GM18873 (cell line): ENCODE data around the gene ALKBH1.
"Not testable (repeated sequence)": the region's sequence is repeated elsewhere in the genome, so short reads cannot be mapped to it uniquely, and the experiment has no call there.

Source experiments
- ATAC-seq: cut with Tn5 transposase; IDR thresholded peaks from one replicate; pipeline ENCODE4 v1.9.1; 2021; ENCODE audit warnings: mild to moderate bottlenecking, moderate library complexity, moderate number of reproducible peaks; ENCODE audit not compliant: unreplicated experiment, low FRiP score

Gene ALKBH1

GRCh38 chr14:77635466-77635865 is 72.4 kb downstream of the ALKBH1 start:
- ATAC-seq = not testable (repeated sequence)

- no peak for ATAC-seq
These were observed 77.7 kb downstream of the ALKBH1 start for GRCh38 chr14:77630111-77630510.

- no peak for ATAC-seq
These were observed 82.5 kb downstream of the ALKBH1 start for GRCh38 chr14:77625360-77625759.

- ATAC-seq = no peak
These were observed 84.6 kb downstream of the ALKBH1 start for GRCh38 chr14:77623201-77623600.
